GM10266 (cell line): ENCODE measurements around the gene OCIAD1.
A peak's percentile ranks its signal among the peaks of the same experiment; 100 is the strongest.

ENCODE experiments used
- DNase-seq: peaks from one replicate; pipeline ENCODE4 v3.0.0; 2012; ENCODE audit errors: extremely low spot score
- CTCF ChIP-seq: IDR thresholded peaks from 2 replicates; pipeline ENCODE4 v1.5.1; 2012; ENCODE audit warnings: mild to moderate bottlenecking, low read depth; ENCODE audit not compliant: control insufficient read depth, insufficient read depth; ENCODE audit errors: missing control alignments

The OCIAD1 gene

GRCh38 chr4:48830706-48831531 is at the start of gene OCIAD1:
TSS of gene OCIAD1 (plus strand) at chr4:48831088. CDS start at chr4:48832625, 1,537 bp downstream.
- peak; percentile 94 for DNase-seq
- no peak for TF ChIP-seq CTCF

DNA sequence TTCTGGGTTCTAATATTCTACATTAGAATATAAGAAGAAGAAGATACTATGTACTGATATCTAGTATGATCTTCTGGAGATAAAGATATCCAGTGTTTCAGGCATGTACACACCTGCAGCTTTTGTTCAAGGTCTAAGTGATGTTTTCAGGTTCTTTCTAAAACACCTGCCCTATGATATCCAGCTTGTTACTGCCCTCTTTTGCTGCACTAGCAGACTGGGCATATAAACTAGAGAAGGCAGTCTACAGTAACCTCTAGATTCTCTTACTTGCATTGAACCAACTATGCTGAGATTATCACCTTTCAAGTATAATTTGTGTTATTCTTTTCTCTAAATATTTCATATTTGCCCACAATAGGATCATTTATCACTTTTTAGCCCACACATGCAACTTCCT is 48.9 kb upstream of the OCIAD1 start:
- TF ChIP-seq CTCF = no peak
- no peak for DNase-seq

DNA sequence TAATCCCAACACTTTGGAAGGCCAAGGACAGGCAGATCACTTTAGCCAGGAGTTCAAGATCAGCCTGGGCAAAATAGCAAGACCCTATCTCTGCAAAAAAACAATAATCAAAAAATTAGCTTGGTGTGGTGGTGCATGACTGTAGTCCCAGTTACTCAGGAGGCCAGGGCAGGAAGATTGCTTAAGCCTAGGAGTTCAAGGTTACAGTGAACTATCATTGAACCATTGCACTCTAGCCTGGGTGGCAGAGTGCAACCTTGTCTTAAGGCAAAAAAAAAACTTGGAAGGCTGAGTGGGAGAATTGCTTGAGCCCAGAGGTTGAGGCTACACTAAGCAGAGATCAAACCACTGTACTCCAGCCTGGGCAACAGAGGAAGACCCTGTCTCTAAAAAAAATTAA is 45.6 kb upstream of the OCIAD1 start:
- no peak for DNase-seq
- no peak for TF ChIP-seq CTCF

DNA sequence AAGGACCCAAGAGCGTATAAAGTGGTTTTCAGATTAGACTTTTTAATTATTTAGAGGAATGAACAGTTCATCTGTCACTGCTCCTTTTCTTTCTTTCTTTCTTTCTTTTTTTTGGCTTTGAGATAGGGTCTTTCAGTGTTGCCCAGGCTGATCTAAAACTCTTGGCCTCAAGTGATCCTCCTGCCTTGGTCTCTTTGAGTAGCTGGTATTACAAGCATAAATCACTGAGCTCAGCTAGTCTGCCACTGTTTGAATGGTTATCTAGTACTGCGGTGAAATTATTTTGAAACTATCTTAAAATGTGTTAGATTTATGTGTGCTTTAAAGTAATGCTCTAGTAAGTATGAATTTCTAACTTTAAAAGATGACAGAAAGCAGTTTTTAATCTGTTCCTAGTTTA is 44.3 kb upstream of the OCIAD1 start:
- no peak for TF ChIP-seq CTCF
- no peak for DNase-seq

GRCh38 chr4:48787056-48787455 is 43.8 kb upstream of the OCIAD1 start:
- TF ChIP-seq CTCF = no peak
- DNase-seq = no peak

GRCh38 chr4:48790561-48790960 is 40.3 kb upstream of the OCIAD1 start:
- TF ChIP-seq CTCF = no peak
- no peak for DNase-seq

DNA sequence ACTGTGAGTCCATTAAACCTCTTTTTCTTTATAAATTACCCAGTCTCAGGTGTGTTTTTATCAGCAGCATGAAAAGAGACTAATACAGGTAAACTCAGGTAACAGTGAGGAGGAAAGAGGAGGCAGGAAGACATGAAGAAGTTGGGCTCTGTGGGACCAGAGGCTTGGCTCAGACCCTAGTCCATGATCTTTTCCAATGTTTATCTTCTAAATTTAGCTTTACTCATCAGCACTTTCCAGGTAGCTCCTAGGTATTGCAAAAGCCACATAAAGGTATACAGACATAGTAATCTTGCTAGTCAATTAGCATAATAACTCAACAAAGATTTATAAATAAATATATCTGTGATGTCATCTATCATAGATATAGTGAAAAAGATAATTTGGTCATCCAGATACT is 39.6 kb upstream of the OCIAD1 start:
- DNase-seq = no peak
- no peak for TF ChIP-seq CTCF
